Pancreas (tissue), 10 donors: ENCODE results near the gene FOXL3. TPM values are rescaled to one million over a fixed set of nuclear protein-coding genes. Genes with fewer than 3 reads are reported as not detected.

Experiments used
- ATAC-seq, 4 donors: fragments of 200-7000 bp; cut with Tn5 transposase; one replicate each; pipeline versions ENCODE4 v1.8.0 to v1.9.1; 2020; ENCODE audit warnings: mild to moderate bottlenecking in 4 of 4, moderate library complexity in 4 of 4
- DNase-seq, 6 donors: peaks; one replicate each; pipeline ENCODE4 v3.0.0-alpha.2; 2020
- FAIRE-seq: peaks from 2 replicates; lab custom pipeline; 2012; peaks lifted over from hg19 to GRCh38; lab: Jason Lieb, UNC
- H3K27ac ChIP-seq, 4 donors: fragments of 200-600 bp; sonication (generic); 1 replicate in 3 of 4; 2 replicates in 1 of 4; pipeline versions ENCODE4 v1.5.0 to v1.8.0; 2020
- H3K27me3 ChIP-seq, 4 donors: fragments of 200-600 bp; one replicate each; pipeline ENCODE4 v1.8.0; 2021
- H3K36me3 ChIP-seq, 3 donors: fragments of 200-600 bp; sonication (generic) in 1 of 3; one replicate each; pipeline versions ENCODE4 v1.5.0 to v1.8.0; 2020 to 2021
- H3K4me1 ChIP-seq, 3 donors: fragments of 200-600 bp; one replicate each; pipeline ENCODE4 v1.8.0; 2021
- H3K4me3 ChIP-seq, 4 donors: fragments of 200-600 bp; sonication (generic) in 2 of 4; one replicate each; pipeline versions ENCODE4 v1.5.0 to v1.8.0; 2020 to 2021
- H3K9me3 ChIP-seq, 4 donors: fragments of 200-600 bp; one replicate each; pipeline ENCODE4 v1.8.0; 2021
- CTCF ChIP-seq, 4 donors: fragments of 200-600 bp; sonication (generic) in 3 of 4; IDR thresholded peaks; one replicate each; pipeline versions ENCODE4 v1.5.0 to v1.8.0; 2021; ENCODE audit warnings: antibody characterized with exemption in 4 of 4
- WGBS, 2 donors: extraction: QIAGEN DNeasy Blood & Tissue Kit; methylation state at CpG; one replicate each; pipeline ENCODE4 v1.1.7; 2013; 5-methylcytosine and 5-hydroxymethylcytosine counted together
- intact Hi-C, 3 donors: fragments of 100-400 bp; cut with DNase I; formaldehyde crosslinking; loops; one replicate each; pipeline versions ENCODE4 v1.11.1 to v1.14.2; 2022
- polyA plus RNA-seq, 2 donors: library from polyadenylated mRNA; stranded (reverse); fragments of 200-250 nt; gene quantifications; one replicate each; pipeline ENCODE4 v1.2.3, GENCODE V29; 2013
- total RNA-seq, 6 donors: library from RNA; stranded (reverse); fragmentation: NEBNext Ultra II Directional in 4 of 6; extraction: Animal tissue kit (Norgen Biotek cat#: 25700) in 4 of 6; gene quantifications; one replicate each; pipeline versions ENCODE4 v1.2.1 to v1.2.4, GENCODE V29; 2021 to 2023
- donor health status: healthy with polysubstance abuse.
- donor health status: DM: no; HTN: no; CAD: no; lungs with moderate emphysema.
- donor health status: DM: no; HTN: no; CAD: no.
- donor health status: control.
- donor health status: control.
- donor health status: Bipolar disorder and iron deficiency.
- donor health status: DM: yes; HTN: yes; CAD: no.
- donor health status: DM: no; HTN: no; CAD: no.
- donor health status: DM: no; HTN: no; CAD: no.
- donor health status: DM: yes; HTN: yes; CAD: no.

FOXL3 gene
- total and polyA plus RNA-seq, 8 donors: not detected

- intact Hi-C loops: no loop called here
- no peak for FAIRE-seq
- no peaks in the 10 kb centered on the region for H3K9me3 ChIP-seq
- H3K4me1 ChIP-seq: peaks cover 21 to 36% (median 26%) of the 10 kb centered on the region in 3 donors
- 86 to 87% methylated on average over 27 of the region's 27 CpGs for WGBS, 2 donors
- no peak for ATAC-seq
- H3K27ac ChIP-seq: no peak overlapping the region
- no peak overlapping the region for H3K4me3 ChIP-seq
- peak in 2 of 6 donors; percentile 32 to 53 for DNase-seq
- H3K27me3 ChIP-seq: no peaks in the 10 kb centered on the region
- H3K36me3 ChIP-seq: no peaks in the 10 kb centered on the region
- TF ChIP-seq CTCF (IDR thresholded peaks at IDR 0.05): no peak
Observed at GRCh38 chr7:317643-318405, 27.9 kb downstream of the FOXL3 start.

- no peaks in the 10 kb centered on the region for H3K9me3 ChIP-seq
- H3K36me3 ChIP-seq: no peaks in the 10 kb centered on the region
- peaks cover 21 to 38% (median 26%) of the 10 kb centered on the region in 3 donors for H3K4me1 ChIP-seq
- H3K4me3 ChIP-seq: no peak overlapping the region
- ATAC-seq: peak in 2 of 4 donors; percentile 2 to 16
- H3K27ac ChIP-seq: peak overlapping the region in 2 of 4 donors; percentile 35 to 37
- peak in 3 of 6 donors; percentile 48 to 57 (median 56) for DNase-seq
- FAIRE-seq: no peak
- WGBS, 2 donors: 36 to 46% methylated on average over 8 to 9 of the region's 9 CpGs
- no peak for TF ChIP-seq CTCF (IDR thresholded peaks at IDR 0.05)
- intact Hi-C loops: no loop called here
- no peaks in the 10 kb centered on the region for H3K27me3 ChIP-seq
Observed at GRCh38 chr7:318476-318875, 28.5 kb downstream of the FOXL3 start.

- H3K36me3 ChIP-seq: no peaks in the 10 kb centered on the region
- peak in 5 of 6 donors; percentile 45 to 60 (median 52) for DNase-seq
- peaks cover 21 to 38% (median 26%) of the 10 kb centered on the region in 3 donors for H3K4me1 ChIP-seq
- peak; percentile 17 to 60 (median 53) for ATAC-seq
- TF ChIP-seq CTCF (IDR thresholded peaks at IDR 0.05): no peak
- H3K9me3 ChIP-seq: no peaks in the 10 kb centered on the region
- WGBS, 2 donors: 31 to 38% methylated on average over 18 of the region's 18 CpGs
- peak overlapping the region in 2 of 4 donors; percentile 35 to 37 for H3K27ac ChIP-seq
- H3K4me3 ChIP-seq: no peak overlapping the region
- FAIRE-seq: no peak
- H3K27me3 ChIP-seq: no peaks in the 10 kb centered on the region
- intact Hi-C loops: no loop called here
Observed at GRCh38 chr7:318878-319661, 29.1 kb downstream of the FOXL3 start.

- no peak overlapping the region for H3K4me3 ChIP-seq
- peak in 2 of 6 donors; percentile 42 to 52 for DNase-seq
- H3K27me3 ChIP-seq: no peaks in the 10 kb centered on the region
- WGBS, 2 donors: 88 to 91% methylated on average over 2 of the region's 2 CpGs
- no peaks in the 10 kb centered on the region for H3K36me3 ChIP-seq
- peaks cover 21 to 38% (median 26%) of the 10 kb centered on the region in 3 donors for H3K4me1 ChIP-seq
- no peak for FAIRE-seq
- peak overlapping the region; percentile 14 to 81 (median 59) for H3K27ac ChIP-seq
- H3K9me3 ChIP-seq: no peaks in the 10 kb centered on the region
- no peak for ATAC-seq
- intact Hi-C loops: loop anchor here in 2 of 3 donors (5.0 to 10.0 kb wide), 2 partner anchors 452 to 545 kb away; no protein-coding TSS in a partner anchor
- TF ChIP-seq CTCF (IDR thresholded peaks at IDR 0.05): no peak
Observed at GRCh38 chr7:320297-320696, 30.3 kb downstream of the FOXL3 start.
